ENCODE measurements around the gene RPRD1B.
A peak's percentile ranks its signal among the peaks of the same experiment; 100 is the strongest.

The RPRD1B gene
- total RNA-seq: 41.6 to 58.6 (median 43.8) reads per million in 3 experiments

- DNase-seq: peak; percentile 90
These were observed at the start of gene RPRD1B, which contains the start of gene TTI1 for GRCh38 chr20:38033330-38034107. Gene RPRD1B (plus strand): TSS chr20:38033746. CDS start chr20:38033948, 202 bp downstream. Gene TTI1 (minus strand): TSS chr20:38033456. CDS start chr20:38013816, 19,640 bp downstream.

- DNase-seq: no peak
These were observed 49.3 kb upstream of the RPRD1B start for GRCh38 chr20:37984018-37984785.

GRCh38 chr20:37986044-37986858 lies 47.3 kb upstream of the RPRD1B start:
- no peak for DNase-seq

GRCh38 chr20:37986873-37987601 lies 46.5 kb upstream of the RPRD1B start:
- no peak for DNase-seq

- DNase-seq: no peak
These were observed 45.8 kb upstream of the RPRD1B start for GRCh38 chr20:37987602-37988290.

GRCh38 chr20:37988306-37988954 lies 45.1 kb upstream of the RPRD1B start:
- DNase-seq: no peak

GRCh38 chr20:37989601-37990295 lies 43.8 kb upstream of the RPRD1B start:
- DNase-seq: no peak

GRCh38 chr20:37990571-37991151 lies 42.9 kb upstream of the RPRD1B start:
- DNase-seq: peak; percentile 34

- DNase-seq: no peak
These were observed 42.2 kb upstream of the RPRD1B start for GRCh38 chr20:37991157-37991866.

- DNase-seq: no peak
These were observed 41.6 kb upstream of the RPRD1B start for GRCh38 chr20:37991908-37992307.

GRCh38 chr20:37992802-37993409 lies 40.6 kb upstream of the RPRD1B start:
- no peak for DNase-seq

GRCh38 chr20:37994512-37994911 lies 39.0 kb upstream of the RPRD1B start:
- DNase-seq: no peak

- DNase-seq: no peak
These were observed 37.5 kb upstream of the RPRD1B start for GRCh38 chr20:37995856-37996605.

- DNase-seq: no peak
These were observed 36.0 kb upstream of the RPRD1B start for GRCh38 chr20:37997516-37997915.

- no peak for DNase-seq
These were observed 33.9 kb upstream of the RPRD1B start for GRCh38 chr20:37999526-38000263.

- no peak for DNase-seq
These were observed 33.3 kb upstream of the RPRD1B start for GRCh38 chr20:38000293-38000692.

GRCh38 chr20:38001173-38001875 lies 32.2 kb upstream of the RPRD1B start:
- no peak for DNase-seq
